ENCODE data around the gene CDC34.

CDC34 gene

DNA sequence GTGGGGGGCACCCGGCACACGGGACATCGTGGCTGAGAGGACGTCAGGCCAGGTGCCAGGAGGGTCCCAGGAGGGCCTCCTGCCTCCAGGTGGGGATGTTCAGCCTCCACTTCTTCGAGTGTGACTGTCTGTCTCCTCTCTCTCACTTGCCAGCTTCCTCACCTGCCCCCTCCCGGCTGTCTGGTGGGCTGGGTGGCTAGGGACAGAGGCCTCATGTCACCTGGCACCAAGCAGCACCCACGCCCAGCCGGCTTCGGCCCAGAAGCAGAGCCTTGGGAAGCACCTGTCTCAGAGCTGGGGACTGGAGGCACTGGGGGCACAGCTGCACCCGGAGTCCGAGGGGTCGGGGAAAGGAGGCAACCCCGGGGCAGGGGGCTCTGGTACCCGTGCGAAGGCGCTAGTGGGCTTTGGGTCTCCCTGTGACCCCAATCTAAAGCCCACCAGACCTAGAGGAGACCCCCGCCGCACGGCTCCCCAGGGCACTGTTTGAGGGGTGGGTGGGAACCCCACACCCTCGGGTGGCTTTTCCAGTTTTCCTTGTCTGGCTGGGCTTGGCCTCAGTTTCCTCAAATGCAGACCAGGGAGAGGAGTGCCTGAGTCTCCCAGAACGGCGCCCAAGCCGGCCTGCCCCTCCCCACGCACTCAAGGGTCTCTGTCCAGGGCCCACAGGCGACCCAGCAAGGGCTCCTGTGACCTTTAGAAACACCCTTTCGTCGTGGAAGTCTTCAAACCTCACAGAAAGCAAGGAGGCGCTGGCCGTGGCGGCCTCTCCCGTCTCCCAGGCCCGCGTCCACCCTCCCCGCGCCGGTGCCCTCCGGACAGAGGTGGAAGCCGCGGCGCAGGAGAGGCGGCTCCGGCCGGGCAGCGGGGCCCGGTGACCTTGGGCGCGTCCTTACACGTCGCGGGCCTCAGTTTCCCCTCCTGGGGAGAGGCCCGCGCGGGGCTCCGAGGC lies 57.5 kb downstream of the CDC34 start:
- DNase-seq (ENCODE audit: low spot score), result no peak

DNA sequence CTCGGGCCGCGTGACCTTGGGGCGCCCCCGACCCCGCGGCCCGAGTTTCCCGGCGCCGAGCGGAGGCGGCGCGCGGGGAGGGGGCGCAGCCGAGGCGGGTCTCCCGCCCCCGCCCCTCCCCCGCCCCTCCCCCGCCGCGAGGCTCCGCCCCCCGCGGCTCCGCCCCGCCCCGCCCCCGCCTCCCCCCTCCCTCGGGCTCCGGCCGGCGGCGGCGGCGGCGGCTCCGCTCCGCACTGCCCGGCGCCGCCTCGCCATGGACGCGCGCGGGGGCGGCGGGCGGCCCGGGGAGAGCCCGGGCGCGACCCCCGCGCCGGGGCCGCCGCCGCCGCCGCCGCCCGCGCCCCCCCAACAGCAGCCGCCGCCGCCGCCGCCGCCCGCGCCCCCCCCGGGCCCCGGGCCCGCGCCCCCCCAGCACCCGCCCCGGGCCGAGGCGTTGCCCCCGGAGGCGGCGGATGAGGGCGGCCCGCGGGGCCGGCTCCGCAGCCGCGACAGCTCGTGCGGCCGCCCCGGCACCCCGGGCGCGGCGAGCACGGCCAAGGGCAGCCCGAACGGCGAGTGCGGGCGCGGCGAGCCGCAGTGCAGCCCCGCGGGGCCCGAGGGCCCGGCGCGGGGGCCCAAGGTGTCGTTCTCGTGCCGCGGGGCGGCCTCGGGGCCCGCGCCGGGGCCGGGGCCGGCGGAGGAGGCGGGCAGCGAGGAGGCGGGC lies 58.3 kb downstream of the CDC34 start, which contains the start of gene HCN2:
TSS of gene HCN2 (plus strand) at position 189 of the 703 bp plus-strand sequence. CDS start at position 254, 65 bp downstream.
- DNase-seq (ENCODE audit: low spot score), result no peak

DNA sequence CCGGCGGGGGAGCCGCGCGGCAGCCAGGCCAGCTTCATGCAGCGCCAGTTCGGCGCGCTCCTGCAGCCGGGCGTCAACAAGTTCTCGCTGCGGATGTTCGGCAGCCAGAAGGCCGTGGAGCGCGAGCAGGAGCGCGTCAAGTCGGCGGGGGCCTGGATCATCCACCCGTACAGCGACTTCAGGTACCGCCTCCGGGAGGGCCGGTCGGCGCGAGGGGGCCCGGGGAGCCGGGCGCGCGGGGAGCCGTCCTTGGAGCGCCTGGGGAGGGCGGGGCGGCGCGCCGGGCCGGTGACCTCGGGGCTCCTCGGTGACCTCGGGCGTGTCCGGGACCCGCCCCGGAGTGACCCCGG lies 58.8 kb downstream of the CDC34 start:
- DNase-seq (ENCODE audit: low spot score), result no peak

DNA sequence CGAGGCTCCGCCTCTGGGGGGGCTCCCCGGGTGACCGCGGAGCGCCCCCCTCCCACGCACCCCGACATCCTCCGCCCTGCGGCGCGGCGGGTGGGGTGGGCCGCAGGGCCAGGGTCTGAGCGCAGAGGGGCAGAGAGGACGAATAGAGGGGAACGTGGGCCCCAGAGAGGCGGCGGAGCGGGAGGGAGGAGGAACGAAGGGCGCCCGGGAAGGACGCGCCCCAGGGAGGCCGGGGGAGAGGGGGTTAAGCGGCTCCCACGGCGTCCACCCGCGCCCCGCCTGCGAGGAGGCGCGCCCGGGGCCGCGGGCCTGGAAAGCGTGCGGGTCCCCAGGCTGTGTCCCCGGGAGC lies 59.2 kb downstream of the CDC34 start:
- no peak for DNase-seq (ENCODE audit: low spot score)

DNA sequence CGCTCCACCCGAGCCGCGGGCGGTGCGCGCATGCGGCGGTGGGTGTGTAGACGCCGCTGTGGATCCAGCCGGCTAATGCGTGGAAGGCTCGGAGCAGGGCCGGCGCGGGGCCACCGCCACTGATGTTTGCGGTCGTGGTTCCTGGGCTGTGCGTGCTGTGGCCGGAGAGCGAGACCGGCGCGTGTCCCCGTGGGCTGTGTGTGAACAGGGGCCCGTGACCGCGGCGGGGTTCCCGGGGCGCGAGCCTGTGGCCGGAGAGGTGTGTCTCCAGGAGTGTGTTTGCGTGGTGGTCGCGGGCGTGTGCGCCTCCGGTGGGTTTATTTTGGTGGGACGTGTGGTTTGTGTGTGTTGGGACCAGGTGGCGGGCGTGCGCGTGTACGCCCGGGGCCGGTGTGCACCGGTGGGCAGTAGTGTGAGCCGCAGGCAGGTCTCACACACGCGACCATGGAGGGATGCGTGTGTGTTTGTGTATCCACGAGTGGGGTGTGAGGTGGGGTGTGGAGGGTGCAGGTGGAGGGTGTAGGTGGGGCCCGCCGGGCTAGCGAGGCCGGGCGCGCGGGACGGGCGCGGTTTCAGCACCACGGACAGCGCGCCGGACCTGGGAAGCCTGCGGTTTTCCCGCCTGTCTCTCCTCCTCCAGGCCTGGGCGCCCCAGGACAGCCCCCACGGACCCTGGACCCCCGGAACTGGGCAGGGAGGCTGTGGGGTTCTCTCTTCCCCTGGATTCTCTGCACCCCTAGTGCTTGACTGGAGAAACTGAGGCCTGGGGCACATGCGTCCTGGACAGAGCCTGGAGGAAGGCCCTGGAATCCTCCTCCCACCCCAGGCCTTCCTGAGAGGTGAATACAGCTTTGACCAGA lies 59.8 kb downstream of the CDC34 start:
- DNase-seq (ENCODE audit: low spot score), result no peak

Data from CD4-positive, alpha-beta T cell treated with Interleukin-6 at 100 ng/mL for 8 hours (primary cell).